ENCODE measurements around the gene ALDH3A1.

The ALDH3A1 gene

DNA sequence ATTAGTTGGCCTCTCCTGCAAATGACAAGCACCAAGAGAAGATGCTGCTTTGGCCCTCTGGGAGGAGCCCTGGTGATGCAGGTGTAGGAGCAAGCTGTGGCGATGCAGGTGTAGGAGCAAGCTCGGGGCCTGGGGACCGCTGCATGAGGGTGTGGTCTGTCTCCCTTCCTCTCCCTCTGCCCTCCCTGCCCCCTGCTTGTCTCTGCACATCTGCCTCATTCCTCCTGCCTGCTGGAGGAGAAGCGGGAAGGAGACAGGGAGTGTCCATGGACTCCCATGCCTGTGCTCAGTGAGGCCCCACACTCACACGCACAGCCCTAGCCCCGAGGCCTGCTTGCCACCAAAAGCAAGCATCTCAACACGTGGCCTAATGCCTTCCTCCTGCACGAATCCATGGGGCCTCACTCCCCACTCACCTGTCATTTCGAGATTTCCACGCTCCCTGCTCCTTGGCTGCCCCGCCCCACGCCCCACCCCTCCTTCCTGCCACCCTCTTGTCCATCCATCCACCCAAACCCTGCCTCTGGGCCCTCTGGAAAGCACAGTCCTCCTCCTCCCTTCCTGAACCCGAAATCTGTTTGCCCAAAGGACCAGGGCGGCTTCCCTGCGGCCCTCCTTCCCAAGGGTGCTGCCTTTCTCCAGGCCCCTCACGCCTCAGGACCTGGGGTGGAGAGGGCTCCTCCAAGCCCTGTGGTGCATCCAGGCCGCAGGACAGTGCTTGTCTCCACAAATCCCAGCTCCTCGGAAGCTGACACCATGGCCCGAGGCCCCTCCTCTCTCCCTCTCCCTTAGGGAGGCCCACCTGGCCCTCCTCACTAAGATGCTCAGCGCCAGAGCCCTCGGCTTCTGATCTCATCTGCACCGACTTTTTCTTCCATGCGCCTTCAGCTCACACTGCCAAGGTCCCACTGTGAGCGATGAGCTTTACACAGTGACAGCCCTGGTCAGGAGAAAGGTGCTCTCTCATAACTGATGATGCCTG, 11.8 kb upstream of the ALDH3A1 start:
- no peak for DNase-seq

DNA sequence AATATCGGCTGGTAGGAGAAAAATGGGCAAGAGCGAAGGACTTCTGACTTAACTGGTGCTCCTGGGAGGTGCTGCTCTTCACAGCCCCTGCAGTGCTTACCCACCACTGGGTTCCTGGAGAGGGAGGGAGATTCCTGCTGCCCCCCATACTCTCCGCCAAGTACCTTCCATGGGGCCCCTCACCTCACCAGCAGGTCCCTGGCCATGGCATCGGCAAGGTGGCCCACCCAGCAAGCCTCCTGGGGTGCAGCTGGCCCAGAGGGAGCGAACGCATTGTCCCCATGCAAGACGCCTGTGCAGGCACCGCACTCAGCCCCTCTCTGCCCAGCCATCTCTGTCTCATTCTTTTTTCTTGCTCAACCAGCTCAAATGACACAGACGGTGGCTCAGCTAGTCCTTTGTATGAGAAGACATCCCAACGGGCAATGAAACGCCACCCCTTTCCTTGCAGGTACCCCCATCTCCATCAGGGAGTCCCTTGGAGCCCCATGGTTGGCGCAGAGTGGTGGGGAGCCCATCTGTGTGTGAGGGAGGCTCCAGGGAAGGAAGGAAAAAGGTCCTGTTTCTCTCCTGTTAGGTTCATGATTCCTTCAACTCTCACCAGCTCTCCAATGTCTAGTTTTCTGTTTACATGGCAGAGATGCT, 9.6 kb upstream of the ALDH3A1 start:
- no peak for DNase-seq

DNA sequence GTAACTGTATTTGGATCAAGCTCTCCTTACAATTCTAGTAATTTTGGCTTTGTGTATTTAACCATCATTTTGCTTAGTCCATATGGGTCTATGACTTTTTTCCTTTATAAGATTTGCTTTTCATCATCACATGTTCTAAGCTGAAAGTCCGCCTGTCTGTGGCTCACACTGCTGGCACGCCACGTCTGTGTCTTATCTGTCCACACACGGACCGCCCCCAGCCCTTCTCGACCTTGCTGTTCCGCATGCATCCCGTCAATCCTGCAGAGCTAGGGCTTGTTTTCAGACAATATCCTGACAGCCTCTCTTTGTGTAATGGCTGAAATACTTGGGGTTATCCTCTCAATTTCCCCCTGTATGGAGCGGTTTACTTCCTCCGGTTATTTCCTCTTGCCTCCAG, 8.4 kb upstream of the ALDH3A1 start:
- DNase-seq: no peak

DNA sequence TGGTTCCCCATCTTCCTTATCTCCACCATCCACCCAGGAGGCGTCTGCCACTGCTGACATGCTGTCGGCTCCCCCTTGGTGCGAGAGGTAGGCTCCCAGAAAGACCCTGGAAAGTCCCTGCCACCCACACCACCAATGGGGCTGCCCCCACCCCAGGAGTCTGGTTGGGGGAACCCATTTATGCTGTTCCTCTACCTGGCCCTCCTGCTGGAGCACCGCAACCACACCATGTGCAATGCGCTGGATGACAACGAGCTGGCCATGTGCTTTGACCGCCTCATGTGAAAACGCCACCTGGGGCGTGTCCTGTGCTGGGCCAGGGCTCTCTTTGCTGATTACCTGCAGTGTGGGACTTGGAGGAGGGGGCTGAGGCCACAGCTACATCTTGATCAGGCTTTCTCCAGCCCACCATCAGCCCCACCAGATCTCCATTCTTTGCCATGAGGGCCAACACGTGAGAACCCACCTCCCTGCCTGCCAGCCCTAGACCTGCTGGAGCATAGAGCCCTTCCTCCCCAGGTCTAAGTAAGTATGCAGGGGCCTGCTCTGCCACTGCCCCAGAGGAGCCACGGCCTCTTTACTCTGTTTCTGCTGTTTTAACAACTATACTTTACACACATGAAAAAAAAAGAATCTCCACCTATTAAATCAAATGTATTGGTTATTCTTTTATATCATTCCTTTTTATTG, 7.9 kb upstream of the ALDH3A1 start:
- DNase-seq: no peak

GRCh38 chr17:19755392-19755791, 7.3 kb upstream of the ALDH3A1 start:
- DNase-seq: no peak

DNA sequence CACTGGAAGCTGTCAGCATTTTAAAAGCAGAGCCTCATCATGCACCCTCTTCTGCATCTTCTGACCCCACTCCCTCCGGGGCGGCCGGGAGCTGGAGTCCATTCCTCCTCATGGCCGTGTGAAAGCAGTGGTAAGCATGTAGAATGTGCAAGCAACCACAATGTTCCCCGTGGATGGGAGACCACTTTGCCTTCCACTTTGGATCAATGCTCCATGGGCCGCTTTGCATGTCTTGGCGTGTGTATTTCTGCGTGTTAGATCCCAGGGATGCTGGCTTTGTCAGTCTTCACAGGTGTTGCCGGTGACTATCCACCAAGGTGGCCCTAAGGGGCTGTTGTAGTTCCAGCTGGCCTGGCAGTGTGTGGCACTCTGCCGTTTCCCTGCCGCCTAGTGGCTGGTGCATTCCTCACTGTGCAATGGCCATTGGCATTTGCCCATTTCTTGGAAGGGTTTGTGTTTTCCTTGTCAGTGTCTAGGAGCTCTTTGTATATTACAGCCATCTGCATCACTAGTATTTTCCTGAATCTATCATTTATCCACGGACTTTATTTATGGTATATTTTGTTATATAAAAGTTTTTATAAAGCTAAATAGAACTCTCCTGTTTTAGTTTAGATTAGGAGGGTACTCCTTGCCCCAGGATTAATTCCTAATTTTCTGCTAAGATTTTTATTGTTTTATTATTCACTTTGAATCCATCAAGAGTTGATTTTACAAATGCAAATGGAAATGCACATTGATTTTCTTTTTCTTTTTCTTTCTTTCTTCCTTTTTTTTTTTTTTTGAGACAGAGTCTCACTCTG, 5.8 kb upstream of the ALDH3A1 start:
- DNase-seq: no peak

DNA sequence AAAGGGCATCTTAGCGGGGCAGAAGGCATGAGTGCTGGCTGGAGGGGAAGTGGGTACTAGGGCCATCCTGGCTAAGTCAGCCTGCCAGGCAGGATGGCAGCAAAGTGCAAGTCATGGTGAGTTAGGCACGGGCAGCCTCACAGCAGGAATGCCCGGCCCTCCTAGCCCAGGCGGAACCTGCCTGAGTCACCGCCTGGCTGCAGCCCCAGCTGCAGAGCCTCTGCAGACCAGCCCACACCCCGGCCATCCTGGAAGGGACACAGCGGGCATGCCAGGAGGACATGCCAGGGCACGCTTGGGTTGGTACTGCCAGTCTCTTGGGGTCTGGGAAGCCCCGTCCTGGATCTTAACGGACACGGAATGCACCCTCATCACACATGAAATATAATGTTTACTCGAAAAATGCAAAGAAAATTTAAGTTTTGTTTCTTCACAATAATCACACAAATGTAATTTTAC, 5.0 kb upstream of the ALDH3A1 start:
- DNase-seq: no peak

DNA sequence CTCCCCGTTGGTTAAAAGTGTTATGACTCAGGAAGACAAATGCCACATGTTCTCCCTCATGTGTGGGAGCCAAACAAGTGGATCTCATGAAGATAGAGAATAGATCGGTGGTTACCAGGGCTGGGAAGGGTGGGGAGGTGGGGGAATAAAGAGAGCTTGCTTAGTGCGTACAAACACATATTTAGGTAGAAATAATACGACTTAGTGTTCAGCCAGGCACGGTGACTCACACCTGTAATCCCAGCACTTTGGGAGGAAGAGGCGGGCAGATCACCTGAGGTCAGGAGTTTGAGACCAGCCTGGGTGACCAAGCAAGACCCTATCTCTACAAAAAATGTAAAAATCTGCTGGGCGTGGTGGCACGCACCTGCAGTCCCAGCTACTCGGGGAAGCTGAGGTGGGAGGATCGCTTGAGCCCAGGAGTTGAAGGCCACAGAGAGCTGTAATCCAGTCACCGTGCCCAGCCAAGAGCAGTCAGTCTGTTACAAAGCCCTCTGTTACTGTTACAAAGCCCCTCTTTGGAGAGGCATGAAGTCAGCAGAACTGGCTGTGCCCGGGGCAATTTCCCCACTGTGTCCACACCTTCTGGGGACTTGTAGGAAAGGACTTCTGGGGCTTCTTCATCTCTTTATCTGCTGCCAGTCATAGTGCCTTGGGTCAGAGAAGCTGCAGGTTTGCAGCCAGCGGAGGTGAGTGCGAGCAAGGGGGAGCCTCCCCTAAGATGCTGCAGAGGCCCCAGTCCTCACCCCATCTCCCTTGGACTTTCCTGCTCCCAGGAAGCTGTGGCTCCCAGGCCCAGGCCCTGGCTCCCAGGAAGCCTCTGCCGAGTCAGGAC, 4.3 kb upstream of the ALDH3A1 start:
- DNase-seq: no peak

- DNase-seq: no peak
Measured at GRCh38 chr17:19750835-19751234, 2.7 kb upstream of the ALDH3A1 start.

- no peak for DNase-seq
Measured at GRCh38 chr17:19750020-19750572, 2.0 kb upstream of the ALDH3A1 start.

DNA sequence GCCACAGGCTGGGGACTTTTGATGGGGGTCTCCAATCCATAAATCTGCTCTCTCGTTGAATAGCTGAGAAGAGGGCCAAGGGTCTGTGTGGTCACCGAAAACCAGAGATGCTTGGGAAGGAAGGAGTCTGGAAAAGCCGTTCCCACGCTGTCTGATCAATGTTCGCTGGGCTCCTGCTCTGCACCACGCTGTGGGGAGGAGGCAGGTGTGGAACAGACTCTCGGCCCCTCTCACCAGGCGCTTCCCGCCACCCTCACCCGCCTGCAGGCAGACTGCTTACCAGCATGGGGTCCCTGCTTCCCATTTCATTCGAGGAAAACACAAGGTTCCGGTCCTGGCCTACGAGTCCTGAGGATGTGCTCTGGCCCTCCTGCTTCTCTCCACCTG, 702 bp upstream of the ALDH3A1 start:
- no peak for DNase-seq

DNA sequence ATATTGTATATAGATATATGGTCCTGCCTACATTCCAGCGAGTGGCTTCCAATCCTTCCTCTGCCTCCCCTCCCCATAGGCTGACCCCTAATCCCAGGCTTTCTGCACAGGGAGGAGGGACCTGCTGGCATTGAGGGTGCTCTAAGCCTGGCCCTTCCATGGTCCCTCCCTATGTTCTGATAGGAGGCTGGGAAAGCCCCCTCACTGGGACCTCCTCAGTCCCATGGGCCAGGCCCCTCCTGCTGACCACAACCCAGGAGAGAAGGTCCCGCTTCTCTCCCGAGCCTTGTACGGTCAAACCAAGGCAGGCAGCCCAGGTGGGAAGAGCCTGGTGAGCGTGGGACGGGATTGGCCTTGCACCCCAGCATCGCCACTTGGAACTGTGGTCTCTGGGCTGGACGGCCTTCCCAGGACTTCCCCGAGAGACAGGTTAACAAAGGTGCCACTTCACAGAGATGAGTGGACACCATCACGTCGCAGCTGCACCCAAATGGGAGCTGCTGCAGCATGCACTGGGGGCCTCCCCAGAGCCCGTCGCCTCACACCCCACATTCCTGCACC, 859 bp downstream of the ALDH3A1 start:
- no peak for DNase-seq

GRCh38 chr17:19746517-19746916, 1.6 kb downstream of the ALDH3A1 start:
- no peak for DNase-seq

GRCh38 chr17:19744922-19745757, 3.0 kb downstream of the ALDH3A1 start:
- peak; percentile 84 for DNase-seq

- no peak for DNase-seq
Measured at GRCh38 chr17:19744492-19744891, 3.6 kb downstream of the ALDH3A1 start.

GRCh38 chr17:19743101-19744100, 4.7 kb downstream of the ALDH3A1 start:
- no peak for DNase-seq

DNA sequence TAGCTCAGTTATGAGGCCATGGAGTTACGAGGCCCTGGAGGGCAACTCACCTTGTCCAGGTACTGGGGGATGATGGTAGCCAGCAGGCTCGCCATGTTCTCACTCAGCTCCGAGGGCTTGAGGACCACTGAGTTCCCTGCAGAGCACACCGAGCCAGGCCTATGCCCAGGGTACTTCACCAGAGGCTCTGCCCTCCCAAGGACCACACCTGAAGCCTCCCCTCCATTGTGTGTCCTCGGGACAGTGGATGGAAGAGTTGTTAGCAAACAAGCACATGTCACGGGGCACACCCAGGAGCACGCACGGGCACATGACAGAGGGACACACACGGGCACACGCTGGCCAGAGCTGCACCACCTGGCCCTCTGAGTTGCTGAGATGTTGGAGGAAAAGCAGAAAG, 5.6 kb downstream of the ALDH3A1 start:
- no peak for DNase-seq

DNA sequence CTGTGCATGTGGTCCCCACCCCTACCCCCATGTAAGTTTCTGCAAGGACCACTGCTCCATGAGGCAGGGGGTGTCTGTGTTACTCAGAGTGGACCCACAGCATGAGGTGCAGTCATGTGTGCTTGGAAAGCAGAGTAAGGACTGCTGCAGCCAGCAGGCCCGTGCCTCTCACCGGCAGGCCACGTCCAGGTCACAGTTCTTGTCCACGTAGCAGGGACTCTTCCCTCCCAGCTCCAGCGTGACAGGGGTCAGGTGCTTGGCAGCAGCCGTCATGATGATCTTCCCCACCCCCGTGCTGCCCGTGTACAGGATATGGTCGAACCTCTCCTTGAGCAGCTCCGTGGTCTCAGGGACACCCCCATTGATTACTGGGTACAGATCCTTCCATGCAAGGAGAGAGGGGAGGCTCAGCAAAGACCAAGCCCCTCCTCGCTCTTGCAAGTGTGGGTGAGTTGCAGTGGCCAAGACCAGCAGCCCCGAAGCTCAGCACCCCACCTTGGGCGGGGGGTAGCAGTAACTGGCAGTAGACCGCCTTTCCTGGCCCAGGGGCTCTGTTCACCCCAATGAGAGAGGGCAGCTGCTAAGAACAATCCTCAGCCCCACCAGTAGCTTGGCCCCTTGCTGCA, 6.2 kb downstream of the ALDH3A1 start:
- no peak for DNase-seq
